HG03439 (cell line): ENCODE results near the gene MED6.

Experiments
- ATAC-seq: cut with Tn5 transposase; IDR thresholded peaks from one replicate; pipeline ENCODE4 v1.9.1; 2021; ENCODE audit warnings: mild to moderate bottlenecking, moderate library complexity; ENCODE audit not compliant: unreplicated experiment

MED6 gene

GRCh38 chr14:70599345-70599744, 1.1 kb downstream of the MED6 start:
- ATAC-seq = no peak

DNA sequence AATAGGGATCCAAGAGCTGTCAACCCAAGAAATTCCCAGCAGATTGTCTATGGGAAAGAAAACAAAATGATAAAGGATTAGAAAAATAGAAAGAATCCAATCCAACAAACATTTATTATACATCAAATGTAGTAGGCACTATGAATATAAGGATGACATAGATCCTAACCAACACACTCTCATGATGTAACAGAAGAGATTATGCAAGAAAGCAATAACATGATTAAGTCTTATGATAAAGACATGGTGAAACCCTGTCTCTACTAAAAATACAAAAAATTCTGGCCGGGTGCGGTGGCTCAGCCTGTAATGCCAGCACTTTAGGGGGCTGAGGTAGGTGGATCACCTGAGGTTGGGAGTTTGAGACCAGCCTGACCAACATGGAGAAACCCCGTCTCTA, 2.7 kb downstream of the MED6 start:
- ATAC-seq = no peak

GRCh38 chr14:70595443-70596185, 4.8 kb downstream of the MED6 start:
- no peak for ATAC-seq

DNA sequence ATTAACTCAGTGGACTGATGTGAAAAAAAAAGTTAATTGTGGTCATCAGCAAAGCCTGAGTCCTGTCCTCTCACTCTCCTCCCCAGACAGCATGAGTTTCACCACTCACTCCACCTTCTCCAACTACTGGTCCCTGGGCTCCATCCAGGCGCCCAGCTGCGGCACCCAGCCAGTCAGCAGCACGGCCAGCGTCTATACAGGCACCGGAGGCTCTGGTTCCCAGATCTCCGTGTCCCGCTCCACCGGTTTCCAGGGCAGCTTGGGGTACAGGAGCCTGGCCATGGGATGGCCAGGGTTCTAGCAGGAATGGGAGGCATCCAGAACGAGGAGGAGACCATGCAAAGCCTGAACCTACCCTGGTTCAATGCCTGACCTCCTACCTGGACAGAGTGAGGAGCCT, 6.0 kb downstream of the MED6 start:
- no peak for ATAC-seq

GRCh38 chr14:70585231-70585630, 15.2 kb downstream of the MED6 start:
- ATAC-seq = no peak

GRCh38 chr14:70576891-70577290, 23.6 kb downstream of the MED6 start:
- ATAC-seq = no peak

DNA sequence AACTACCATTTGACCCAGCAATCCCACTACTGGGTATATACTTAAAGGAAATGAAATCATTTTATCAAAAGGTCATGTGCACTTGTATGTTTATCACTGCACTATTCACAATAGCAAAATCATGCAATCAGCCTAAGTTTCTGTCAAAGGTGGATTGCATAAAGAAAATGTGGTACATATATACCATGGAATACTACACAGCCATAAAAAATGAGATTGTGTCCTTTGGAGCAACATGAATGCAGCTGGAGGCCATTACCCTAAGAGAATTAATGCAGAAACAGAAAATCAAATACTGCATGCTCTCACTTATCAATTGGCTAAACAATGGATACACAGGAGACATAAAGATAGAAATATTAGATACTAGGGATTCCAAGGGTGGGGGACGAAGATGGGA, 27.4 kb downstream of the MED6 start:
- no peak for ATAC-seq

- ATAC-seq = no peak
Measured at GRCh38 chr14:70571139-70571538, 29.3 kb downstream of the MED6 start.

GRCh38 chr14:70567791-70568190, 32.7 kb downstream of the MED6 start:
- ATAC-seq = no peak

DNA sequence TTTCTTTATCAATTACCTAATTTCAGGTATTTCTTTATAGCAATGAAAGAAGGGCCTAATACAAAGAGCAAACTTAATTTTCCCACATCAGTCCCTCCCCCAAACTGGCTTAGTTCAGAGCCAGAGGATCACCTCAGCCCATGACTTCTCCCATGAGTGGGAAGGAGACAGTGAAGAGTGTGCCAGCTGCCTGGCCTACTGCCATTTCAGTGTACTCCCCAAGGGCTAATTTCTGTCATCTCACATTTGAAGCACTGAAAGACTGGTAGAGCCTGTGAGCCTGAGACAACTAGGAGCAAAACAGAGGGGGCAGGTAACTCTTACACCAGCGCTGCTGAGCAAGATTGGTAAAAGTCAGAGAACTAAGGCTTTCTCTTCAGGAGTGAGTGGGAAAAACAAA, 36.6 kb downstream of the MED6 start:
- no peak for ATAC-seq

DNA sequence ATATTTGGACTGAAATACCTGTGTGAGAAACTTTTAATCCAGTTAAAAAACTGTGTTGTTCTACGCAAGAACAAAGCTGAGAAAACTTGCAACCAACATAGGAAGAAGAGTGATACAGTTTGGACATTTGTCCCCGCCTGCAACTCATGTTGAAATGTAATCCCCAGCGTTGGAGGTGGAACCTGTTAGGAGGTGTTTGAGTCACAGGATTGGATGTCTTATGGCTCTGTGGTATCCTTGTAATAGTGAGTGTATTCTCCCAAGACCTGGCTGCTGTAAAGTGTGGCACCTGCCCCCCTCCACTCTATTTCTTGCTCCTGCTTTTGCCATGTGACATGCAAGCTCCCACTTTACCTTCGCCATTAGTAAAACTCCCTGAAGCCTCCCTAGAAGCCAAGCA, 37.0 kb downstream of the MED6 start:
- no peak for ATAC-seq

DNA sequence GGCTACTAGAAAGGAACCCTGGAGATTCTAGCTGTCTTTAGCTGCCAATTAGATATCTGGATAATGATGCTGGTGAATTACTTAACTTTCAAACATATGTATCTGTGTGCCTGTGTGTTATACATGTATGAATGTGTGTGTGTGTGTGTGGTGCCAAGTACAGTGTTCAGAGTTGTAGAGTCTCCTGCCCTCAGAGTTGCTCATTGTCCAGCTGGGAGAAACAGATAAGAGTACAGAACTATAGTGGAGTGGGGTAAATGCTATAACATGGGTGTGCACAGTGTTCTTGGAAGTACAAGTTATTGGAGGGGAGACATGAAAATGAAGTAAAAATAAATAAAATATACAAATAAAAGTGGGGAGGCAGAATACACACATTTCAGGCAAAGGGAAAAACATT, 42.1 kb downstream of the MED6 start:
- ATAC-seq = no peak

DNA sequence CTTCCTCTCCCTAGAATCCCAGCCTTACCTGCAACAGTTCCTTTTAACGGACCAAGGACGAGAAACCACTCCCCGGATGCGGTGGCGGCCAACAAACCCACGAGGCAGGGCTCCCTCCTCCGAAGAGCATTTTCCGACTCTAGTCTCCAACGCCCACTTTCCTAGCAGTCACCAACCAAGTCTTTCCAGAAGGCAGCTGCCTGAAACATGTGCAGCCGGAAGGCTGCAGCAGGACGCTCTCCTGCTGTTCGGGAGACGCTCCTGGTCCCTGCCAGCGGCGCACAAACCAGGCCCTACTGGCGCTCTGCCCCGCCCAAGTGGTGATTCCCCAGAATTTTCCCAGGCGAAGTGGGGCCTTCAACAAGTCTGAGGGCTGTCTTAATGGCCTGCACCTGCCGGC, 44.6 kb downstream of the MED6 start:
- ATAC-seq = no peak

- ATAC-seq = no peak
Measured at GRCh38 chr14:70538087-70538486, 62.4 kb downstream of the MED6 start.

GRCh38 chr14:70536830-70537229, 63.6 kb downstream of the MED6 start:
- no peak for ATAC-seq

- ATAC-seq = no peak
Measured at GRCh38 chr14:70534904-70535303, 65.6 kb downstream of the MED6 start, which contains the start of gene ADAM20. Gene ADAM20, minus strand, starts transcription at chr14:70535004. Its CDS starts 10,247 bp downstream, at chr14:70524757.
